Measurements from ENCODE around the gene ADGB.

- TF ChIP-seq CTCF (IDR thresholded peaks at IDR 0.05) (no peak), POLR2AphosphoS5 (IDR thresholded peaks at IDR 0.05) (no peak)
Observed at GRCh38 chr6:146856296-146856695, 257.5 kb downstream of the ADGB start.
